ENCODE measurements around the gene PIGN. TPM values are rescaled to one million over a fixed set of nuclear protein-coding genes. Genes with fewer than 3 reads are reported as not detected.

Gene PIGN
- polyA plus RNA-seq (2013): 20.6 TPM

- peaks cover 13 to 46% (median 26%) of the 10 kb centered on the region in 4 experiments for H3K4me1 ChIP-seq (ENCODE audit: control extremely low read depth in 1 of 4, control insufficient read depth in 4 of 4, insufficient read depth in 4 of 4, low read length in 3 of 4)
- H3K4me3 ChIP-seq (ENCODE audit: control insufficient read depth in 1 of 7, extremely low read depth in 1 of 7, insufficient read depth in 4 of 7, low read depth in 2 of 7, low read length in 6 of 7): peak within 1 kb of the TSS; percentile 84 to 100 (median 98)
- WGBS (ENCODE audit: insufficient coverage): under 1% methylated on average over 41 of the region's 55 CpGs
- H3K36me3 ChIP-seq (ENCODE audit: control insufficient read depth in 4 of 4, insufficient read depth in 4 of 4, low read length in 3 of 4): peaks cover 0 to 7% (median 0%) of the 10 kb centered on the region in 4 experiments
- ChIA-PET POLR2A (interaction anchor here (1.1 to 1.9 kb wide), 2 partner anchors 16 to 62 kb away, joined by 3 to 6 read pairs; no protein-coding TSS in a partner anchor), CTCF (interaction anchor here (0.6 to 9.5 kb wide), 9 partner anchors 11 to 397 kb away, joined by 3 to 132 read pairs (median 4); no protein-coding TSS in a partner anchor)
- H3K27ac ChIP-seq (ENCODE audit: insufficient read depth in 1 of 2, low read depth in 1 of 2, low read length in 2 of 2, poor library complexity in 1 of 2, severe bottlenecking in 2 of 2): peak within 1 kb of the TSS; percentile 77 to 90
- no peaks in the 10 kb centered on the region for H3K9me3 ChIP-seq (ENCODE audit: control extremely low read depth in 1 of 5, control insufficient read depth in 4 of 5, insufficient read depth in 2 of 5, low read depth in 1 of 5, low read length in 4 of 5)
- DNase-seq: peak; percentile 99
- no peaks in the 10 kb centered on the region for H3K27me3 ChIP-seq (replicated peaks in 2 of 5; ENCODE audit: control insufficient read depth in 4 of 5, insufficient read depth in 5 of 5, low read length in 4 of 5)
Observed at GRCh38 chr18:62186774-62187542, at the start of gene PIGN, which contains the start of gene RELCH. PIGN (minus strand) TSS chr18:62187056; CDS start chr18:62161353, 25,703 bp downstream. RELCH (plus strand) TSS chr18:62187255; CDS start chr18:62187506, 251 bp downstream.

GRCh38 chr18:62236252-62236651 is 49.4 kb upstream of the PIGN start:
- ChIA-PET POLR2A (no interaction called here), CTCF (no interaction called here)
- no peaks in the 10 kb centered on the region for H3K4me1 ChIP-seq (ENCODE audit: control extremely low read depth in 1 of 4, control insufficient read depth in 4 of 4, insufficient read depth in 4 of 4, low read length in 3 of 4)
- no CpG with 5 or more reads among the region's 1 CpG for WGBS (ENCODE audit: insufficient coverage)
- no peak overlapping the region for H3K27ac ChIP-seq (ENCODE audit: insufficient read depth in 1 of 2, low read depth in 1 of 2, low read length in 2 of 2, poor library complexity in 1 of 2, severe bottlenecking in 2 of 2)
- H3K4me3 ChIP-seq (ENCODE audit: control insufficient read depth in 1 of 7, extremely low read depth in 1 of 7, insufficient read depth in 4 of 7, low read depth in 2 of 7, low read length in 6 of 7): no peak overlapping the region
- peaks cover 23 to 50% (median 30%) of the 10 kb centered on the region in 4 experiments for H3K36me3 ChIP-seq (ENCODE audit: control insufficient read depth in 4 of 4, insufficient read depth in 4 of 4, low read length in 3 of 4)
- H3K9me3 ChIP-seq (ENCODE audit: control extremely low read depth in 1 of 5, control insufficient read depth in 4 of 5, insufficient read depth in 2 of 5, low read depth in 1 of 5, low read length in 4 of 5): peaks cover 0 to 20% (median 3%) of the 10 kb centered on the region in 5 experiments
- no peaks in the 10 kb centered on the region for H3K27me3 ChIP-seq (replicated peaks in 2 of 5; ENCODE audit: control insufficient read depth in 4 of 5, insufficient read depth in 5 of 5, low read length in 4 of 5)
- DNase-seq: no peak

GRCh38 chr18:62226047-62226446 is 39.2 kb upstream of the PIGN start:
- peaks cover 3 to 16% (median 5%) of the 10 kb centered on the region in 5 experiments for H3K9me3 ChIP-seq (ENCODE audit: control extremely low read depth in 1 of 5, control insufficient read depth in 4 of 5, insufficient read depth in 2 of 5, low read depth in 1 of 5, low read length in 4 of 5)
- no peak overlapping the region for H3K4me3 ChIP-seq (ENCODE audit: control insufficient read depth in 1 of 7, extremely low read depth in 1 of 7, insufficient read depth in 4 of 7, low read depth in 2 of 7, low read length in 6 of 7)
- H3K27ac ChIP-seq (ENCODE audit: insufficient read depth in 1 of 2, low read depth in 1 of 2, low read length in 2 of 2, poor library complexity in 1 of 2, severe bottlenecking in 2 of 2): no peak overlapping the region
- ChIA-PET CTCF (interaction anchor here (1.0 to 1.8 kb wide), 3 partner anchors 22 to 24 kb away, joined by 3 to 4 read pairs (median 3); no protein-coding TSS in a partner anchor), POLR2A (no interaction called here)
- no peak for DNase-seq
- no CpG with 5 or more reads among the region's 3 CpGs for WGBS (ENCODE audit: insufficient coverage)
- H3K4me1 ChIP-seq (ENCODE audit: control extremely low read depth in 1 of 4, control insufficient read depth in 4 of 4, insufficient read depth in 4 of 4, low read length in 3 of 4): no peaks in the 10 kb centered on the region
- peaks cover 18 to 73% (median 39%) of the 10 kb centered on the region in 4 experiments for H3K36me3 ChIP-seq (ENCODE audit: control insufficient read depth in 4 of 4, insufficient read depth in 4 of 4, low read length in 3 of 4)
- H3K27me3 ChIP-seq (replicated peaks in 2 of 5; ENCODE audit: control insufficient read depth in 4 of 5, insufficient read depth in 5 of 5, low read length in 4 of 5): no peaks in the 10 kb centered on the region

- CTCF ChIA-PET: interaction anchor here (1.0 kb wide), 1 partner anchor 22 kb away, joined by 3 read pairs; no protein-coding TSS in a partner anchor
- WGBS (ENCODE audit: insufficient coverage): no CpG with 5 or more reads among the region's 2 CpGs
- POLR2A ChIA-PET: no interaction called here
- Histone ChIP-seq H3K9me3 (ENCODE audit: control extremely low read depth in 1 of 5, control insufficient read depth in 4 of 5, insufficient read depth in 2 of 5, low read depth in 1 of 5, low read length in 4 of 5) (peaks cover 3 to 16% (median 5%) of the 10 kb centered on the region in 5 experiments), H3K27me3 (replicated peaks in 2 of 5; ENCODE audit: control insufficient read depth in 4 of 5, insufficient read depth in 5 of 5, low read length in 4 of 5) (no peaks in the 10 kb centered on the region), H3K4me3 (ENCODE audit: control insufficient read depth in 1 of 7, extremely low read depth in 1 of 7, insufficient read depth in 4 of 7, low read depth in 2 of 7, low read length in 6 of 7) (peak overlapping the region in 1 of 7 experiments; percentile 11), H3K36me3 (ENCODE audit: control insufficient read depth in 4 of 4, insufficient read depth in 4 of 4, low read length in 3 of 4) (peaks cover 17 to 57% (median 33%) of the 10 kb centered on the region in 4 experiments), H3K27ac (ENCODE audit: insufficient read depth in 1 of 2, low read depth in 1 of 2, low read length in 2 of 2, poor library complexity in 1 of 2, severe bottlenecking in 2 of 2) (no peak overlapping the region), H3K4me1 (ENCODE audit: control extremely low read depth in 1 of 4, control insufficient read depth in 4 of 4, insufficient read depth in 4 of 4, low read length in 3 of 4) (no peaks in the 10 kb centered on the region)
- peak in 2 of 3 donors; percentile 15 to 32 for DNase-seq
Observed at GRCh38 chr18:62224229-62224628, 37.4 kb upstream of the PIGN start.

GRCh38 chr18:62214790-62215189 is 27.9 kb upstream of the PIGN start:
- Histone ChIP-seq H3K36me3 (ENCODE audit: control insufficient read depth in 4 of 4, insufficient read depth in 4 of 4, low read length in 3 of 4) (peaks cover 11 to 37% (median 24%) of the 10 kb centered on the region in 4 experiments), H3K4me1 (ENCODE audit: control extremely low read depth in 1 of 4, control insufficient read depth in 4 of 4, insufficient read depth in 4 of 4, low read length in 3 of 4) (no peaks in the 10 kb centered on the region), H3K4me3 (ENCODE audit: control insufficient read depth in 1 of 7, extremely low read depth in 1 of 7, insufficient read depth in 4 of 7, low read depth in 2 of 7, low read length in 6 of 7) (no peak overlapping the region), H3K9me3 (ENCODE audit: control extremely low read depth in 1 of 5, control insufficient read depth in 4 of 5, insufficient read depth in 2 of 5, low read depth in 1 of 5, low read length in 4 of 5) (peaks cover 0 to 6% (median 0%) of the 10 kb centered on the region in 5 experiments), H3K27me3 (replicated peaks in 2 of 5; ENCODE audit: control insufficient read depth in 4 of 5, insufficient read depth in 5 of 5, low read length in 4 of 5) (no peaks in the 10 kb centered on the region), H3K27ac (ENCODE audit: insufficient read depth in 1 of 2, low read depth in 1 of 2, low read length in 2 of 2, poor library complexity in 1 of 2, severe bottlenecking in 2 of 2) (no peak overlapping the region)
- POLR2A ChIA-PET: interaction anchor here (0.6 kb wide), 1 partner anchor 11 kb away, joined by 5 read pairs; no protein-coding TSS in a partner anchor
- no CpG with 5 or more reads among the region's 1 CpG for WGBS (ENCODE audit: insufficient coverage)
- CTCF ChIA-PET: interaction anchor here (0.7 to 1.1 kb wide), 2 partner anchors 15 to 35 kb away, joined by 3 read pairs; no protein-coding TSS in a partner anchor
- no peak for DNase-seq

- Histone ChIP-seq H3K4me3 (ENCODE audit: control insufficient read depth in 1 of 7, extremely low read depth in 1 of 7, insufficient read depth in 4 of 7, low read depth in 2 of 7, low read length in 6 of 7) (no peak overlapping the region), H3K9me3 (ENCODE audit: control extremely low read depth in 1 of 5, control insufficient read depth in 4 of 5, insufficient read depth in 2 of 5, low read depth in 1 of 5, low read length in 4 of 5) (peaks cover 0 to 20% (median 0%) of the 10 kb centered on the region in 5 experiments), H3K27ac (ENCODE audit: insufficient read depth in 1 of 2, low read depth in 1 of 2, low read length in 2 of 2, poor library complexity in 1 of 2, severe bottlenecking in 2 of 2) (no peak overlapping the region), H3K4me1 (ENCODE audit: control extremely low read depth in 1 of 4, control insufficient read depth in 4 of 4, insufficient read depth in 4 of 4, low read length in 3 of 4) (no peaks in the 10 kb centered on the region), H3K27me3 (replicated peaks in 2 of 5; ENCODE audit: control insufficient read depth in 4 of 5, insufficient read depth in 5 of 5, low read length in 4 of 5) (no peaks in the 10 kb centered on the region), H3K36me3 (ENCODE audit: control insufficient read depth in 4 of 4, insufficient read depth in 4 of 4, low read length in 3 of 4) (peaks cover 11 to 41% (median 20%) of the 10 kb centered on the region in 4 experiments)
- no peak for DNase-seq
- ChIA-PET POLR2A (no interaction called here), CTCF (no interaction called here)
Observed at GRCh38 chr18:62211325-62211828, 24.5 kb upstream of the PIGN start.
